Activated naive CD4-positive, alpha-beta T cell treated with anti-CD3 and anti-CD28 coated beads, Interleukin-2, amount 50 U/mL, for 16 hours (primary cell): ENCODE measurements around the gene PEA15.
A peak's percentile ranks its signal among the peaks of the same experiment; 100 is the strongest.

ENCODE experiments used
- DNase-seq: peaks from one replicate; pipeline ENCODE4 v3.0.0-alpha.2; 2020

The PEA15 gene, protein sequence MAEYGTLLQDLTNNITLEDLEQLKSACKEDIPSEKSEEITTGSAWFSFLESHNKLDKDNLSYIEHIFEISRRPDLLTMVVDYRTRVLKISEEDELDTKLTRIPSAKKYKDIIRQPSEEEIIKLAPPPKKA

GRCh38 chr1:160205242-160206035 lies at the start of gene PEA15:
TSS of gene PEA15 (plus strand) at chr1:160205384. CDS start at chr1:160211545, 6,161 bp downstream.
- peak; percentile 70 for DNase-seq

- DNase-seq, result no peak
Observed at GRCh38 chr1:160156361-160156760, 48.8 kb upstream of the PEA15 start.

DNA sequence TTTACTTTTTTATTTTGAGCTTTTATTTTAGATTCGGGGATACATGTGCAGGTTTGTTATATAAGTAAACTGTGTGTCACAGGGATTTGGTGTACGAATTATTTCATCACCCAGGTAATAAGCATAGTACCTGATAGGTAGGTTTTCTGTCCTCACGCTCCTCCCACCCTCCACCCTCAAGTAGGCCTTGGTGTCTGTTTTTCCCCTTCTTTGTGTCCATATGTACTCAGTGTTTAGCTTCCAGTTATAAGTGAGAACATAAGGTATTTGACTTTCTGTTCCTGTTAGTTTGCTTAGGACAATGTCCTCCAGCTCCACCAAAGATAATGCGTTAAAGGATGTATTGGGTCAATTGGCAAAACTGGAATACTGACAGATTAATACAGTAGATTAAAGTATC lies 48.0 kb upstream of the PEA15 start:
- no peak for DNase-seq

DNA sequence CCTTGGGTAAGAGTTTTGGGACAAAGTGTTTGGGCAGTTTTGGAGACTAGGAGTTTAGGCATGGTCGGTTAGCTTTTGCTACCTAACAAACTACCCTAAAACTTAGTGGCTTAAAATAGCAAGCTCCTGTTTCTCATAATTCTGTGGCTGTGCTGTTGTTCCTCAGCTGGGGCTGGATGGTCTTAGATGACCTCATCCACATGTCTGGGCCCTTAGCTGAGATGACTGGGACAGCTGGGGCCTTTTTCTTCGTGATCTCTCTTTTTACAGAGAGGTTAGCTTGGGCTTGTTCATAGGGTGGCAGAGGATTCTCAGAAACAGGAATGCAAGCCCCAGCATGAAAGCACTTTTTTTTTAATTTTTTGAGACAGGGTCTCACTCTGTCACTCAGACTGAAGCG lies 47.2 kb upstream of the PEA15 start:
- no peak for DNase-seq

DNA sequence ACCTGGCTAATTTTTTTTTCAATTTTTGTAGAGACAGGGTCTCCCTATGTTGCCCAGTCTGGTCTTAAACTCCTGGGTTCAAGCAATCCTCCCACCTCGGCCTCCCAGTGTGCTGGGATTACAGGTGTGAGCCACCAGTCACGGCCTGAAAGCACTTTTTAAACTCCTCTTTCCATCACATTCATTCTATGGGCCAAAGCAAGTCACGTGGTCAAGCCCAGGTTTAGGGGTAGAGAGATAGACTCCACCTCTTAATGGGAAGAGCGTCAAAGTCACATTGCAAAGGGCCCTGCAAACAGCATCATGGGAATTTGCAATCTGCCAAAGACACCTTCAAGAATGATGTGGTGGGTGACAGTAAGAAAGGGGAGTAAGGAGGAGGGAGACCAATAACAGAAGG lies 46.6 kb upstream of the PEA15 start:
- no peak for DNase-seq

DNA sequence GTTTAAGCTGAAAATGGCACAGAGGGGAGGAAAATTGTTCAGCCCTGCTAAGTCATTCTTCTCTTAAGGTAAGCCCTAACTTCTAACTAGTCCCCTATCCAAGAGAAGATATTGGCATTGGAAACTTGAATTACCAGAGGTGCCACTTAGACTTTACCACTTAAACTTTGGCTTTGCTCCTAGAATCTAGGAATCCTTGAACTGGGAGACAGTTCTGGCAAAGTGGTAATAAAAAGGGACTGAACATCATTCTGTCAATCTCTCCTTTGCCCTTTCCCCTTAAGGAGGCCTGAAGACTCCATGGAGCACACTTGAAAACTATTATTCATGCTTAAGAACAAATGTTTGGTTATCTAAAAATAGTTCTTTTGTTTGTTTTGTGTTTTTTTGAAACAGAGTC lies 45.3 kb upstream of the PEA15 start:
- no peak for DNase-seq

GRCh38 chr1:160161965-160162705 lies 43.0 kb upstream of the PEA15 start:
- DNase-seq, result no peak

DNA sequence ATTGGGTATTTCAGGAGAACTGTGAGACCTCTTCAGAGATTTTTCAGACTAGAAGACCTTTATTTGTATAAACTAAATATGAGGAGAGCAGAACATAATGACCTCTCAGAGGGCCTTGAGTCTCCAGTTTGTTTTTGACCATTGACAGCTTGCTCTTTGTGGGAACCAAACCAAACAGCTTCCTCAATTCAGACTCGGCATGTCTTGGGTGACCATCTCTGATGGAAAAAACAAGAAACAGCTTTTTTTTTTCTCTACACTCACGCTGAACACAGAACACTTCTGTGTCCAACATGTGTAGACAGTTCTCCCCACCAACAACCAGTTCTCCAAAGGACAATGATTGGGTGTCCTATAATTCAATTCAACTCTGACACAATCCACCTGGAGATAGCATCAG lies 42.3 kb upstream of the PEA15 start:
- DNase-seq, result no peak

GRCh38 chr1:160163615-160164014 lies 41.6 kb upstream of the PEA15 start:
- DNase-seq, result no peak

DNA sequence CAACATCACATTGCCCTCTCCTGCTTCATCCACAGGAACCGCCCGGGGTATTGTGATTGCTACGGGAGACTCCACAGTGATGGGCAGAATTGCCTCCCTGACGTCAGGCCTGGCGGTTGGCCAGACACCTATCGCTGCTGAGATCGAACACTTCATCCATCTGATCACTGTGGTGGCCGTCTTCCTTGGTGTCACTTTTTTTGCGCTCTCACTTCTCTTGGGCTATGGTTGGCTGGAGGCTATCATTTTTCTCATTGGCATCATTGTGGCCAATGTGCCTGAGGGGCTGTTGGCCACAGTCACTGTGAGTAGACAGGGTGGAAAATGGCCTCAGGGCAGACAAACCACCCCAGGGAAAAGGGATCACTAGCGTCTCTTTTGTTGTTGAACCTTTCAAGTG lies 41.1 kb upstream of the PEA15 start:
- no peak for DNase-seq

DNA sequence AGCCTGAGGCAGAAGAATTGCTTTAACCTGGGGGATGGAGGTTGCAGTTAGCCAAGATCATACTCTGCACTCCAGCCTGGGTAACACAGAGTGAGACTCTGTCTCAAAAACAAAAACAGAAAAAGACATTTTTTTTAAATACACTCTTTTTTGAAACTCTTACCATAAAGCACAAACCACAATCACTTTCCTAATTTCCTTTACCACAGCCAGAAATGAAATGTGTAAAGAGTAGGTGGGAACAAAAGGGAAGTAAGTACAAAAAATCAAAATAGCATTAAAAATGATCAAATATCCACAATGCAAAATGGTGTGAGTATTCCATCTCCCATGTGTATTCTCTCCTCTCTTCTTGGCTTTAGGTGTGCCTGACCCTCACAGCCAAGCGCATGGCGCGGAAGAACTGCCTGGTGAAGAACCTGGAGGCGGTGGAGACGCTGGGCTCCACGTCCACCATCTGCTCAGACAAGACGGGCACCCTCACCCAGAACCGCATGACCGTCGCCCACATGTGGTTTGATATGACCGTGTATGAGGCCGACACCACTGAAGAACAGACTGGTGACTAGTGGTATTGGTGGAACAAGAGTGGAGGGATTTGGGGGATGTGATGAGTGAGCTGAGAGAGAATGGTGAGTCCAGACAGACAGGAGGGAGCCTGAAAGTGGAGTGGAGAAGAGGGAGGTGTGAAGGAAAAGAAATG lies 38.9 kb upstream of the PEA15 start:
- no peak for DNase-seq

DNA sequence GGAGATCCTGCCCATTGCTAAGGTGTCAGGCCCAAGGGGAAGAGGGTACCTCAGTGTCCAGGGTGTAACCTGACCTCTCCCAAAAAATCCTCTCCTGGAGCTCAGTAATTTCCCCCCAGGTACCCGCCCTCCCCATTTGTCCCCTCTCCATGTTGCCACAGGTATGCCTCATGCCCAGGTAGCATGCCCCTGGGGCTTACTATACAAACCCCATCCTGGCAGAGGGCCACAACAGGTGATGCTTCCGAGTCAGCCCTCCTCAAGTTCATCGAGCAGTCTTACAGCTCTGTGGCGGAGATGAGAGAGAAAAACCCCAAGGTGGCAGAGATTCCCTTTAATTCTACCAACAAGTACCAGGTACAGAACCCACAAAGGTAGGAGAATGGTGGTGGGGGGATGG lies 38.1 kb upstream of the PEA15 start:
- no peak for DNase-seq

GRCh38 chr1:160167580-160167979 lies 37.6 kb upstream of the PEA15 start:
- no peak for DNase-seq

- DNase-seq, result no peak
Observed at GRCh38 chr1:160168016-160168415, 37.2 kb upstream of the PEA15 start.

GRCh38 chr1:160168609-160169369 lies 36.4 kb upstream of the PEA15 start:
- DNase-seq, result no peak

- no peak for DNase-seq
Observed at GRCh38 chr1:160169553-160170399, 35.4 kb upstream of the PEA15 start.

GRCh38 chr1:160171354-160171753 lies 33.8 kb upstream of the PEA15 start:
- DNase-seq, result no peak

GRCh38 chr1:160171980-160172379 lies 33.2 kb upstream of the PEA15 start:
- DNase-seq, result no peak

DNA sequence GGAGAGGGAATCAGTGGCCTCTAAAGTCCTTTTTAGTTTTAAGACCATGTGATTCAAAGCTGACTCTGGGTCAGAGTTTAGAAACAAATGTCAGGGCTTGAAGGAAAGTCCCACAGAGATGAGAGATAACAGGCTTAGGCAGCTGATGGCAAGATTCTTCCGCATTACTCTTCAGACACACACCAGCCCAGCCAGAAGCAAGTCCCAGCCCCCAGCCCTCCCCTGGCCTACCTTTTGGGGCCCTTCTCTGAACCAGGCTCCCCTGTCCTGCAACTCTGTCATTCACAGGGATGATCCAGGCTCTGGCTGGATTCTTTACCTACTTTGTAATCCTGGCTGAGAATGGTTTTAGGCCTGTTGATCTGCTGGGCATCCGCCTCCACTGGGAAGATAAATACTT lies 28.0 kb upstream of the PEA15 start:
- DNase-seq, result no peak

GRCh38 chr1:160177667-160178066 lies 27.5 kb upstream of the PEA15 start:
- DNase-seq, result no peak

- no peak for DNase-seq
Observed at GRCh38 chr1:160178731-160179130, 26.5 kb upstream of the PEA15 start.

GRCh38 chr1:160179336-160179735 lies 25.8 kb upstream of the PEA15 start:
- DNase-seq, result no peak
